Amygdala (tissue), 56 donors: ENCODE measurements around the gene HMGB2.

Experiments used
- DNase-seq, 56 donors: peaks; one replicate each; lab custom pipeline; 2025; lab: John Stamatoyannopoulos, UW

The HMGB2 gene

GRCh38 chr4:173337463-173337862, 3.3 kb upstream of the HMGB2 start:
- DNase-seq: no peak

GRCh38 chr4:173334891-173335752, 964 bp upstream of the HMGB2 start:
- DNase-seq: peak in 27 of 56 donors; percentile 6 to 80 (median 45)

GRCh38 chr4:173333658-173334084, 487 bp downstream of the HMGB2 start:
- DNase-seq: peak in 34 of 56 donors; percentile 32 to 77 (median 57)

- peak in 2 of 56 donors; percentile 39 to 44 for DNase-seq
These were observed 1.0 kb downstream of the HMGB2 start for GRCh38 chr4:173332963-173333657.

GRCh38 chr4:173332021-173332487, 2.1 kb downstream of the HMGB2 start:
- DNase-seq: no peak

GRCh38 chr4:173330590-173330989, 3.6 kb downstream of the HMGB2 start:
- DNase-seq: no peak

DNA sequence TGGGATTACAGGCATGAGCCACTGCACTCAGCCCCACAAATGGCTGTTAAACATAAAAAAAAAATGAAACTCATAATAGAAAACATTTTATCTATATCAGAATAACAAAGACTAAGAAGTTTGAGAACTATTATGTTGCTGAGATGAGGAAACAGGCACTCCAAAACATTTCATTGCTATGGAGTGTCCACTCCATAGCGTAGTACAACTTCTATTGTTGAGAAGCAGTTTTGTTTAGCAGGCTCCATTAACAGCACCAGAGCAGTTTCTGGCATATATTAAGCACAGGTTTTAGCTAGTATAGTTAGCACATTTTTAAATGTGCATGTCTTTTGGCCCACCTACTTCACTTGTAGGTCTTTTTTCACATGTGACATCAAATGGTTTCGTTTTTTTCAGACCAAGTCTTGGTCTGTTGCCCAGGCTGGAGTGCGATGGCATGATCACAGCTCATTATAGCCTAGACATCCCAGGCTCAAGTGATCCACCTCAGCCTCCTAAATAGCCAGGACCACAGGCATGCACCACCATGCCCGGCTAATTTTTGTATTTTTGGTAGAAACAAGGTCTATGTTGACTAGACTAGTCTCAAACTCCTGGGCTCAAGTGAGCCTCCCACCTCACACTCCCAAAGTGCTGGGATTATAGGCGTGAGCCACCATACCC, 5.8 kb downstream of the HMGB2 start:
- DNase-seq: no peak

- no peak for DNase-seq
These were observed 9.0 kb downstream of the HMGB2 start for GRCh38 chr4:173325007-173325736.

DNA sequence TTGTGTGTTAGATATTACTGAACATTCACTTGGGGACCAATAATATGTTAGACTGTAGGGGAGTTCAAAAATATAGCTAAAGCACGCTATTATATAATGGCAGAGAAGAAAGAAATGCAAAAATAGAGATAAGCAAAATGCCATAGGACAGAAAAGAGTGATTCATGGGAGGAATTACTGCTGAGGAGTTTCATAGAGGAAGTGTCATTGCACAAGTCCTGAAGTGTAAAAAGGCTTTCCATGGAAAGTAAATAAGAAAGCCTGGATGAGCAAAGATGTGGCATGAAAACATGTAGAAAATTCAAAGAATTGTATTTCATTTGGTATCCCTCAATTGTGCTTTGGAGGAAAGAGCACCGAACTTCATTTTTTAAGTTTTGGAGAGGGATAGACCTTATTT, 14.5 kb downstream of the HMGB2 start:
- no peak for DNase-seq

GRCh38 chr4:173318648-173319211, 15.4 kb downstream of the HMGB2 start:
- DNase-seq: peak in 1 of 56 donors; percentile 46

- DNase-seq: no peak
These were observed 15.9 kb downstream of the HMGB2 start for GRCh38 chr4:173318240-173318639.

GRCh38 chr4:173317004-173317403, 17.2 kb downstream of the HMGB2 start:
- no peak for DNase-seq

DNA sequence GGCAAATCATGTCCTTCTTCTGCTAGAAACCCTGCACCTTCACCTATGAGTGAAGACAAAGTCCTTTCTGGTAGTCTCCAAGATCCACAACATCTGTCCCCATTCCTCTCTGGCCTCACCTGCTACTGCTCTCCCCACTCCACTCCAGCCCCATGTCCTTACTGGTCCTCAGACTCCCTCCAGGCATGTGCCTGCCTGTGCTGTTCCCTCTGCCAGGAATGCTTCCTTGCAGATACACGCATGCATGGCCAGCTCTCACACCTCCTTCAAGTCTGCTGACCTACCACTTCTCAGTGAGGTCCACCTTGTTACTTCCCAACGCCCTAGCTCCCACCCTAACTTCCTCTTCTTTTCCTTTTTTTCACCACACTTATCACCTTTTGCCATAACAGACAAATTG, 18.1 kb downstream of the HMGB2 start:
- DNase-seq: no peak

DNA sequence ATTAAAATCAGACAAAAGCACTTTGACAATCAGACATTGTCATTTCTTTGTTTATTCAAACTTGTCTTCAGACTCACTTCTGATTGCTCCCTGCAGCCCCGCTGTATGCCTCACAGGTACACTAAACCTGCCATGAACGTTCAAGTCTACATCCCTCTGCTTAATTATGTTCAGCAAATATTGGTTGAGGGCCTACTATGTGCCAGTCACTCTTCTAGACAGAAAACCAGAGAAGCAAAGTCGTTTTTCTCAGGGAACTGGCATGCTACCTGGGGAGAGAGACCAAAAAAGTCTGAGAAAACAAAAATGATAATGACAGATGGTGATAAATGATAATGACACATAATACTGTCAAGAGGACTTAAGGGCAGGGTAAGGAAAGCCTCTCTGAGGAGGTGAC, 19.4 kb downstream of the HMGB2 start:
- no peak for DNase-seq

DNA sequence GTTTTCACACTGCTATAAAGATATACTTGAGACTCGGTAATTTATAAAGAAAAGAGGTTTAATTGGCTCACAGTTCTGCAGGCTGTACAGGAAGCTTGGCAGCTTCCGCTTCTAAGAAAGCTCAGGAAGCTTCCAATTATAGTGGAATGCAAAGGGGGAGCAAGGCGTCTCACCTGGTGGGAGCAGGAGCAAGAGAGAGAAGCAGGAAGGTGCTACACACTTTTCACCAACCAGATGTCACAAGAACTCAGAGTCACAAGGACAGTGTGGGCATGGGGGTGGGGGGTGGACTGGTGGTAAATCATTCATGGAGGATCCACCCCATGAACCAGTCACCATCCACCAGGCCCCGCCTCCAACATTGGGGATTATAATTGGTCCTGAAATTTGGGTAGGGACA, 22.8 kb downstream of the HMGB2 start:
- no peak for DNase-seq

DNA sequence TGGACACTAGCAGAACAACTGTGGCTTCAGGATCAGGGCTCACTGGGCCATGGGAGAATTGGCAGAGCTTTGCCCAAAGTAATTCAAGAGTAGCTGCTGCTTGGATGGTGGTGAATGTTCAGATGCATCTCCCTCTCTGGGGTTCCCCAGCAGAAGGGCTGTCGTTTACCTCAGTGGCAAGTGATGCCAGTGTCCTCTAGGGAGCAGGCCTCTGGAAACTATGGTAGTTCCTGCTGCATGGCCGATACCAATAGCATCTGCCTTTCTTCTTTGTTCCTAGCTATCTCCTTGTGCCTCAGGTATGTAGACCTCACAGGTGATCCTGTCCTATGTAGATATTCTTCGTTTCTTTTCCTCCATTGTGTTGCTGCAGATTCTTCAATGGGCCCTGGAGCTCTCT, 26.4 kb downstream of the HMGB2 start:
- DNase-seq: no peak

DNA sequence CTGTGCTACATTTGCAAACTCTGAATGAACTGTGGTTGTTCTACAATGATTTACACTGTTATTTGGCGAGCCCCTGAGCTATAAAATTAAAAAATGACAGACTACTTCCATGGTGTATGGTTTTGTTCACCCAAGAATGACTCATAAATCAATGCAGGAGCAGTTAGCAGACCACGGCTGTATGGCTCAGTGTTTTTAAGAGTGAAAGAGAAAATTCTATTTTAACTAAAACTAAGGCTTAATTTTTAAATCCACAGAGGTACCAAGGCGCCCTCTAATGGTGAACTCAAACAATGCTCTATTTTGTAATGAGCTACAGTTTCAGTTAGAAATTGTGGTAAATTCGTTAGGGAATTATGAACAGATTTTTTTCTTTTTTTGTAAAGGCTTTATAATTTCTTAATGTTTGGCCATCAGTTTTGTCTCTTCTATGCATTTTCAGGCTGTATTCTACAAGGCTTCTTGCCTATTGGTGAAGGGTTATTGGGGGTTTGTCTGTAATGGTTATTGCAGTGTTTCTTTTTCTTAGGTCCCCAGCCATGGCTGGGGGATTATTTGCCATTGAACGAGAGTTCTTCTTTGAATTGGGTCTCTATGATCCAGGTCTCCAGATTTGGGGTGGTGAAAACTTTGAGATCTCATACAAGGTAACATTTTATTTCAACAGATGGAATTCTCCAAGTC, 32.5 kb downstream of the HMGB2 start:
- peak in 2 of 56 donors; percentile 8 to 17 for DNase-seq

GRCh38 chr4:173294444-173294843, 39.7 kb downstream of the HMGB2 start:
- no peak for DNase-seq

GRCh38 chr4:173293663-173294062, 40.5 kb downstream of the HMGB2 start:
- no peak for DNase-seq
